Transverse colon (tissue), 3 donors: Measurements from ENCODE around the gene SPTBN4.
"Not testable (repeated sequence)": the region's sequence is repeated elsewhere in the genome, so short reads cannot be mapped to it uniquely, and the experiment has no call there.

ENCODE experiments used
- CTCF ChIP-seq, 5 experiments: fragments of 200-600 bp in 3 of 5; fragments of 450-650 bp in 2 of 5; sonication (generic) in 3 of 5; IDR thresholded peaks; 1 replicate in 2 of 5; 2 replicates in 3 of 5; pipeline ENCODE4 v1.5.1; 2016 to 2017; ENCODE audit warnings: antibody characterized with exemption in 5 of 5, inconsistent platforms in 3 of 5, mild to moderate bottlenecking in 2 of 5, moderate library complexity in 1 of 5
- EP300 ChIP-seq: sonication (generic); formaldehyde crosslinking; IDR thresholded peaks from one replicate; pipeline ENCODE4 v1.6.1; 2017; ENCODE audit warnings: antibody characterized with exemption, low read depth
- POLR2A ChIP-seq: fragments of 450-650 bp; IDR thresholded peaks from one replicate; pipeline ENCODE4 v1.6.1; 2016; ENCODE audit warnings: antibody characterized with exemption, mild to moderate bottlenecking, moderate library complexity

GRCh38 chr19:40521900-40522299 lies 55.1 kb downstream of the SPTBN4 start:
- not testable (repeated sequence) for TF ChIP-seq POLR2A; CTCF (IDR thresholded peaks at IDR 0.05); EP300
